ENCODE measurements around the gene RHEX. TPM values are rescaled to one million over a fixed set of nuclear protein-coding genes. Genes with fewer than 3 reads are reported as not detected.

Gene RHEX
- total RNA-seq, 1 donor = not detected

GRCh38 chr1:206021008-206021625 lies 31.9 kb upstream of the RHEX start:
- Histone ChIP-seq H3K27me3 (ENCODE audit: insufficient read depth, low read length) (peaks cover 2% of the 10 kb centered on the region), H3K4me3 (ENCODE audit: low read length) (no peak overlapping the region), H3K9me3 (ENCODE audit: low read depth, low read length) (no peaks in the 10 kb centered on the region)

GRCh38 chr1:206021626-206022365 lies 31.2 kb upstream of the RHEX start:
- H3K4me1 ChIP-seq (ENCODE audit: insufficient read depth, low read length) = peaks cover 5% of the 10 kb centered on the region
- no peak overlapping the region for H3K4me3 ChIP-seq (ENCODE audit: low read length)
- H3K27me3 ChIP-seq (ENCODE audit: insufficient read depth, low read length) = peaks cover 2% of the 10 kb centered on the region
- H3K9me3 ChIP-seq (ENCODE audit: low read depth, low read length) = no peaks in the 10 kb centered on the region

More at GRCh38 chr1:206021008-206021625, 31.9 kb upstream of the RHEX start:
- H3K4me1 ChIP-seq (ENCODE audit: insufficient read depth, low read length) = peaks cover 5% of the 10 kb centered on the region

GRCh38 chr1:206022766-206023165 lies 30.2 kb upstream of the RHEX start:
- no peak overlapping the region for H3K4me3 ChIP-seq (ENCODE audit: low read length)
- H3K27me3 ChIP-seq (ENCODE audit: insufficient read depth, low read length) = peaks cover 2% of the 10 kb centered on the region
- H3K9me3 ChIP-seq (ENCODE audit: low read depth, low read length) = no peaks in the 10 kb centered on the region
- peaks cover 5% of the 10 kb centered on the region for H3K4me1 ChIP-seq (ENCODE audit: insufficient read depth, low read length)

- Histone ChIP-seq H3K4me3 (ENCODE audit: low read length) (no peak within 1 kb of the TSS), H3K9me3 (ENCODE audit: low read depth, low read length) (no peaks in the 10 kb centered on the region), H3K27me3 (ENCODE audit: insufficient read depth, low read length) (peaks cover 2% of the 10 kb centered on the region), H3K4me1 (ENCODE audit: insufficient read depth, low read length) (peaks cover 5% of the 10 kb centered on the region)
These were observed 29.3 kb upstream of the RHEX start, which contains the start of gene CTSE for GRCh38 chr1:206023695-206024094. CTSE (minus strand) TSS chr1:206023895; CDS start chr1:206023791, 104 bp downstream.

- Histone ChIP-seq H3K27me3 (ENCODE audit: insufficient read depth, low read length) (no peaks in the 10 kb centered on the region), H3K4me1 (ENCODE audit: insufficient read depth, low read length) (peaks cover 5% of the 10 kb centered on the region), H3K9me3 (ENCODE audit: low read depth, low read length) (no peaks in the 10 kb centered on the region), H3K4me3 (ENCODE audit: low read length) (no peak overlapping the region)
These were observed 27.6 kb upstream of the RHEX start for GRCh38 chr1:206025283-206025820.

GRCh38 chr1:206029484-206029883 lies 23.5 kb upstream of the RHEX start:
- H3K27me3 ChIP-seq (ENCODE audit: insufficient read depth, low read length) = no peaks in the 10 kb centered on the region

GRCh38 chr1:206030191-206030590 lies 22.8 kb upstream of the RHEX start:
- Histone ChIP-seq H3K27me3 (ENCODE audit: insufficient read depth, low read length) (no peaks in the 10 kb centered on the region), H3K4me1 (ENCODE audit: insufficient read depth, low read length) (peaks cover 30% of the 10 kb centered on the region), H3K9me3 (ENCODE audit: low read depth, low read length) (no peaks in the 10 kb centered on the region), H3K4me3 (ENCODE audit: low read length) (no peak overlapping the region)

More at GRCh38 chr1:206029484-206029883, 23.5 kb upstream of the RHEX start:
- peaks cover 23% of the 10 kb centered on the region for H3K4me1 ChIP-seq (ENCODE audit: insufficient read depth, low read length)
- H3K9me3 ChIP-seq (ENCODE audit: low read depth, low read length) = no peaks in the 10 kb centered on the region
- no peak overlapping the region for H3K4me3 ChIP-seq (ENCODE audit: low read length)

- H3K9me3 ChIP-seq (ENCODE audit: low read depth, low read length) = no peaks in the 10 kb centered on the region
- H3K4me1 ChIP-seq (ENCODE audit: insufficient read depth, low read length) = peaks cover 32% of the 10 kb centered on the region
- H3K4me3 ChIP-seq (ENCODE audit: low read length) = no peak overlapping the region
- H3K27me3 ChIP-seq (ENCODE audit: insufficient read depth, low read length) = no peaks in the 10 kb centered on the region
These were observed 22.3 kb upstream of the RHEX start for GRCh38 chr1:206030714-206031113.

- peaks cover 45% of the 10 kb centered on the region for H3K4me1 ChIP-seq (ENCODE audit: insufficient read depth, low read length)
These were observed 20.4 kb upstream of the RHEX start for GRCh38 chr1:206032380-206033140.

GRCh38 chr1:206035027-206035426 lies 17.9 kb upstream of the RHEX start:
- Histone ChIP-seq H3K4me1 (ENCODE audit: insufficient read depth, low read length) (peaks cover 58% of the 10 kb centered on the region), H3K27me3 (ENCODE audit: insufficient read depth, low read length) (no peaks in the 10 kb centered on the region), H3K9me3 (ENCODE audit: low read depth, low read length) (no peaks in the 10 kb centered on the region), H3K4me3 (ENCODE audit: low read length) (peak overlapping the region; percentile 15)

More at GRCh38 chr1:206032380-206033140, 20.4 kb upstream of the RHEX start:
- Histone ChIP-seq H3K27me3 (ENCODE audit: insufficient read depth, low read length) (no peaks in the 10 kb centered on the region), H3K4me3 (ENCODE audit: low read length) (no peak overlapping the region), H3K9me3 (ENCODE audit: low read depth, low read length) (no peaks in the 10 kb centered on the region)

GRCh38 chr1:206036663-206037455 lies 16.1 kb upstream of the RHEX start:
- Histone ChIP-seq H3K9me3 (ENCODE audit: low read depth, low read length) (no peaks in the 10 kb centered on the region), H3K27me3 (ENCODE audit: insufficient read depth, low read length) (no peaks in the 10 kb centered on the region), H3K4me3 (ENCODE audit: low read length) (no peak overlapping the region), H3K4me1 (ENCODE audit: insufficient read depth, low read length) (peaks cover 62% of the 10 kb centered on the region)

- Histone ChIP-seq H3K4me3 (ENCODE audit: low read length) (no peak overlapping the region), H3K9me3 (ENCODE audit: low read depth, low read length) (no peaks in the 10 kb centered on the region), H3K4me1 (ENCODE audit: insufficient read depth, low read length) (peaks cover 56% of the 10 kb centered on the region), H3K27me3 (ENCODE audit: insufficient read depth, low read length) (no peaks in the 10 kb centered on the region)
These were observed 15.4 kb upstream of the RHEX start for GRCh38 chr1:206037581-206037980.

GRCh38 chr1:206039046-206039973 lies 13.7 kb upstream of the RHEX start:
- no peak overlapping the region for H3K4me3 ChIP-seq (ENCODE audit: low read length)
- no peaks in the 10 kb centered on the region for H3K27me3 ChIP-seq (ENCODE audit: insufficient read depth, low read length)

More at GRCh38 chr1:206039046-206039973, 13.7 kb upstream of the RHEX start:
- Histone ChIP-seq H3K9me3 (ENCODE audit: low read depth, low read length) (no peaks in the 10 kb centered on the region), H3K4me1 (ENCODE audit: insufficient read depth, low read length) (peaks cover 58% of the 10 kb centered on the region)
